B cell (primary cell): Measurements from ENCODE around the gene ASTL. TPM values are rescaled to one million over a fixed set of nuclear protein-coding genes. Genes with fewer than 3 reads are reported as not detected.

Experiments used
- ATAC-seq: fragments of 200-7000 bp; cut with Tn5 transposase; one replicate; pipeline ENCODE4 v1.10.0; 2021; ENCODE audit warnings: low read depth, mild to moderate bottlenecking, moderate number of reproducible peaks, moderate library complexity
- CTCF ChIA-PET: fragments of 350-600 bp; sonication (Branson Sonifier 250); formaldehyde crosslinking; loops from one replicate; lab custom pipeline; 2021; ENCODE audit warnings: antibody characterized with exemption, inconsistent platforms; lab: Charles Lee
- POLR2A ChIA-PET: fragments of 350-600 bp; sonication (Branson Sonifier 250); formaldehyde crosslinking; loops from one replicate; lab custom pipeline; 2021; ENCODE audit warnings: antibody characterized with exemption; lab: Charles Lee
- DNase-seq: peaks from one replicate; pipeline ENCODE4 v3.0.0; 2013
- H2AFZ ChIP-seq: 2 replicates; pipeline ENCODE4 v1.6.1; 2012; ENCODE audit warnings: mild to moderate bottlenecking, low read depth, low read length; ENCODE audit not compliant: insufficient read depth, poor library complexity, severe bottlenecking
- H3K27ac ChIP-seq, 2 donors: 1 replicate in 1 of 2; 2 replicates in 1 of 2; pipeline ENCODE4 v1.5.1; 2012 to 2013; ENCODE audit warnings: low read length in 2 of 2, mild to moderate bottlenecking in 2 of 2, moderate library complexity in 1 of 2
- H3K27me3 ChIP-seq, 4 experiments: fragments of 200-600 bp in 1 of 4; sonication (generic) in 1 of 4; replicated peaks in 1 of 4; 1 replicate in 2 of 4; 2 replicates in 2 of 4; pipeline versions ENCODE4 v1.6.1 to v1.7.0; 2013 to 2016; ENCODE audit warnings: low read length in 3 of 4, mild to moderate bottlenecking in 2 of 4, mixed read lengths in 1 of 4, moderate library complexity in 1 of 4; ENCODE audit not compliant: insufficient read depth in 4 of 4, control insufficient read depth in 3 of 4; ENCODE audit errors: control extremely low read depth in 1 of 4
- H3K36me3 ChIP-seq, 2 experiments: replicated peaks in 1 of 2; 1 replicate in 1 of 2; 2 replicates in 1 of 2; pipeline versions ENCODE4 v1.6.1 to v1.7.1; 2013; ENCODE audit warnings: low read length in 1 of 2; ENCODE audit not compliant: insufficient read depth in 2 of 2, control insufficient read depth in 1 of 2; ENCODE audit errors: control extremely low read depth in 1 of 2, extremely low read depth in 1 of 2
- H3K4me1 ChIP-seq, 2 donors: fragments of 200-600 bp in 1 of 2; sonication (generic) in 1 of 2; 1 replicate in 1 of 2; 2 replicates in 1 of 2; pipeline versions ENCODE4 v1.5.1 to v1.6.1; 2013 to 2017; ENCODE audit warnings: low read length in 2 of 2; ENCODE audit not compliant: control insufficient read depth in 2 of 2, insufficient read depth in 2 of 2
- H3K4me2 ChIP-seq: replicated peaks from 2 replicates; pipeline ENCODE3; 2012; ENCODE audit warnings: mild to moderate bottlenecking, low read depth, low read length; ENCODE audit not compliant: poor library complexity, severe bottlenecking
- H3K4me3 ChIP-seq, 5 experiments: fragments of 200-600 bp in 1 of 5; sonication (generic) in 1 of 5; 1 replicate in 3 of 5; 2 replicates in 2 of 5; pipeline versions ENCODE4 v1.5.1 to v1.7.0; 2011 to 2016; ENCODE audit warnings: low read length in 4 of 5, mild to moderate bottlenecking in 4 of 5, low read depth in 2 of 5, control low read depth in 1 of 5, moderate library complexity in 1 of 5; ENCODE audit not compliant: insufficient read depth in 1 of 5; ENCODE audit errors: control extremely low read depth in 1 of 5, extremely low read depth in 1 of 5
- H3K79me2 ChIP-seq: fragments of 200-600 bp; sonication (generic); one replicate; pipeline ENCODE4 v1.6.0; 2016; ENCODE audit warnings: low read length; ENCODE audit not compliant: control insufficient read depth, insufficient read depth
- H3K9ac ChIP-seq: fragments of 200-600 bp; sonication (generic); 2 replicates; pipeline ENCODE4 v1.6.1; 2017; ENCODE audit warnings: mild to moderate bottlenecking, low read length, moderate library complexity
- H3K9me3 ChIP-seq, 3 donors: one replicate each; pipeline versions ENCODE4 v1.6.1 to v1.7.1; 2013; ENCODE audit warnings: low read length in 2 of 3; ENCODE audit not compliant: control insufficient read depth in 2 of 3, insufficient read depth in 1 of 3; ENCODE audit errors: control extremely low read depth in 1 of 3
- H4K20me1 ChIP-seq: 2 replicates; pipeline ENCODE4 v1.6.0; 2012; ENCODE audit warnings: mild to moderate bottlenecking, low read length; ENCODE audit not compliant: insufficient read depth, control insufficient read depth, poor library complexity, severe bottlenecking
- H3K27ac Mint-ChIP-seq: one replicate; pipeline ENCODE4 v1.8.0; 2021; ENCODE audit warnings: mixed read lengths
- H3K27me3 Mint-ChIP-seq: one replicate; pipeline ENCODE4 v1.8.0; 2021; ENCODE audit warnings: mixed read lengths
- H3K4me1 Mint-ChIP-seq: one replicate; pipeline ENCODE4 v1.8.0; 2021; ENCODE audit warnings: mixed read lengths
- H3K4me3 Mint-ChIP-seq: one replicate; pipeline ENCODE4 v1.8.0; 2021; ENCODE audit warnings: mixed read lengths
- H3K9me3 Mint-ChIP-seq: one replicate; pipeline ENCODE4 v1.8.0; 2022; ENCODE audit warnings: mixed read lengths; ENCODE audit not compliant: insufficient read depth
- CTCF ChIP-seq: fragments of 200-600 bp; IDR thresholded peaks from one replicate; pipeline ENCODE4 v1.8.0; 2022; ENCODE audit warnings: antibody characterized with exemption, mild to moderate bottlenecking
- EZH2 ChIP-seq: IDR thresholded peaks from 2 replicates; pipeline ENCODE4 v1.6.1; 2012; ENCODE audit warnings: borderline replicate concordance, low read depth, mild to moderate bottlenecking, moderate library complexity, low read length; ENCODE audit not compliant: insufficient read depth, poor library complexity, severe bottlenecking
- WGBS: methylation state at CpG from one replicate; pipeline ENCODE4 v1.1.5; 2013; ENCODE audit warnings: missing lambda C conversion rate; ENCODE audit not compliant: insufficient coverage; 5-methylcytosine and 5-hydroxymethylcytosine counted together
- intact Hi-C: fragments of 100-400 bp; cut with micrococcal nuclease; formaldehyde crosslinking; loops from one replicate; pipeline ENCODE4 v1.10.0; 2022
- polyA plus RNA-seq: library from polyadenylated mRNA; depleted of rRNA; stranded (reverse); fragments of >200 nt; gene quantifications from 2 replicates; pipeline ENCODE4 v1.2.3, GENCODE V29; 2012
- total RNA-seq, 2 donors: library from RNA; stranded (reverse); fragments of 120-200 nt in 1 of 2; gene quantifications; 1 replicate in 1 of 2; 2 replicates in 1 of 2; pipeline versions ENCODE4 v1.2.3 to v1.2.4, GENCODE V29; 2013 to 2022

The ASTL gene
- total and polyA plus RNA-seq, 2 donors (not counting 1 experiment from before 2014, with no cell fraction given), result 0.15 to 0.59 TPM

DNA sequence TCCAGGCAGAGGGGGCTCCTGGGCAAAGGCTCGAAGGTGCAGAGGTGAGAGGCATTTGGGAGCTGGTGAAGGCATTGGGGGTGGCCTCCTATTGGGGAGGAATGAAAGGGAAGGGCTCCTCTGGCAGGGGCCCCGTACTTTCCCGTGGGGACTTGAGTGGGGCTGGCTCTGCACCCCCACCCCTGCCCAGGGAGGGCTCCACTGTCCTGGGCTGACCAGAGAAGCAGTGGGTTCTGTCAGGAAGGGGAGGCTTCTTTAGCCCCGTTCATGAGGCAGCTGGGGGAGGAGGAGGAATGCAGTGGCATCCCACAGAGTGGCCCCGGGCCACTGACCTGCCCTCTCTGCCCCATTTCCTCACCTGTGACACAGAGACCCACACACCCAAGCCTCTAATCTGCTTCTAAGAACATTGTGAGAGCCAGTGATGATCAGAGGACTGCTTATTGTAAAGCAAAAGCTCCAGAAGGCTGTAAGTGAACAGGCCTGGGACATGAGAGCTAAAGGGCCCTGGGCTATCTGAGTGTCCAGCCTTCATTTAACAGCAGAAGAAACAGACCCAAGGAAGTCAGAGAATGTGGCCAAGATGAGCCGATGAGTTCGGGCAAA is 65.0 kb downstream of the ASTL start:
- H3K27ac Mint-ChIP-seq, result no peak overlapping the region
- ChIA-PET CTCF (no interaction called here), POLR2A (no interaction called here)

More for the DNA sequence above, 65.0 kb downstream of the ASTL start:
- Histone ChIP-seq H3K27ac (no peak overlapping the region), H3K4me3 (no peak overlapping the region), H3K4me1 (no peaks in the 10 kb centered on the region), H4K20me1 (no peaks in the 10 kb centered on the region), H3K4me2 (no peak overlapping the region), H3K9me3 (peaks cover 0 to 7% (median 2%) of the 10 kb centered on the region in 3 donors), H3K79me2 (no peaks in the 10 kb centered on the region), H3K27me3 (no peaks in the 10 kb centered on the region), H2AFZ (no peak overlapping the region), H3K9ac (no peak overlapping the region), H3K36me3 (no peaks in the 10 kb centered on the region)
- TF ChIP-seq CTCF (no peak), EZH2 (no peak)
- Mint-ChIP-seq H3K27me3 (peaks cover 2% of the 10 kb centered on the region), H3K9me3 (peaks cover 10% of the 10 kb centered on the region), H3K4me1 (no peaks in the 10 kb centered on the region), H3K4me3 (no peak overlapping the region)
- DNase-seq (no peak), ATAC-seq (no peak)
- intact Hi-C loops, result no loop called here
- WGBS, result 90% methylated on average over 4 of the region's 7 CpGs

Other genes starting within 250 kb of the ASTL start
- gene ANKRD36C, start 146.7 kb downstream of the ASTL start, total RNA-seq, result 103 and 107 TPM in 2 replicates
- gene ANKRD36C, start 146.7 kb downstream of the ASTL start, polyA plus RNA-seq, result 2.5 and 3.6 TPM in 2 replicates
- 2.5 and 3.6 TPM in 2 replicates for gene GPAT2, start 103.6 kb downstream of the ASTL start, total RNA-seq
- 0.99 and 11.7 TPM in 2 replicates for gene GPAT2, start 103.6 kb downstream of the ASTL start, polyA plus RNA-seq
- 0.27 and 0.36 TPM in 2 replicates for gene ADRA2B, start 21.9 kb downstream of the ASTL start, total RNA-seq
- gene ADRA2B, start 21.9 kb downstream of the ASTL start, polyA plus RNA-seq, result 0.46 and 1.4 TPM in 2 replicates
- 69.8 and 74.9 TPM in 2 replicates for gene DUSP2, start 6.9 kb upstream of the ASTL start, total RNA-seq
- gene DUSP2, start 6.9 kb upstream of the ASTL start, polyA plus RNA-seq, result 323 and 433 TPM in 2 replicates
- gene STARD7, start 70.3 kb upstream of the ASTL start, total RNA-seq, result 132 and 133 TPM in 2 replicates
- gene STARD7, start 70.3 kb upstream of the ASTL start, polyA plus RNA-seq, result 35.1 and 42.9 TPM in 2 replicates
- gene TMEM127, start 127.5 kb upstream of the ASTL start, total RNA-seq, result 48.0 and 48.5 TPM in 2 replicates
- gene TMEM127, start 127.5 kb upstream of the ASTL start, polyA plus RNA-seq, result 15.7 and 21.5 TPM in 2 replicates
- gene CIAO1, start 127.7 kb upstream of the ASTL start, total RNA-seq, result 85.4 and 91.2 TPM in 2 replicates
- 74.8 and 86.9 TPM in 2 replicates for gene CIAO1, start 127.7 kb upstream of the ASTL start, polyA plus RNA-seq
- gene SNRNP200, start 167.0 kb upstream of the ASTL start, total RNA-seq, result 214 and 216 TPM in 2 replicates
- 198 and 211 TPM in 2 replicates for gene SNRNP200, start 167.0 kb upstream of the ASTL start, polyA plus RNA-seq
- gene ITPRIPL1, start 186.8 kb upstream of the ASTL start, total RNA-seq, result 4.2 and 4.8 TPM in 2 replicates
- 1.8 and 2.6 TPM in 2 replicates for gene ITPRIPL1, start 186.8 kb upstream of the ASTL start, polyA plus RNA-seq
- 1.1 and 1.2 TPM in 2 replicates for gene NCAPH, start 197.3 kb upstream of the ASTL start, total RNA-seq
- gene NCAPH, start 197.3 kb upstream of the ASTL start, polyA plus RNA-seq, result 0.52 and 0.84 TPM in 2 replicates